Neuronal stem cell (in vitro differentiated cells): ENCODE data around the gene LYZL6.
A peak's percentile ranks its signal among the peaks of the same experiment; 100 is the strongest.

Source experiments
- DNase-seq: peaks from one replicate; pipeline ENCODE4 v3.0.0-alpha.2; 2013; ENCODE audit warnings: low spot score
- H2AFZ ChIP-seq: one replicate; pipeline ENCODE4 v1.6.1; 2013; ENCODE audit warnings: mild to moderate bottlenecking, low read length, inconsistent platforms
- H2AK5ac ChIP-seq: 2 replicates; pipeline ENCODE4 v1.6.1; 2013; ENCODE audit warnings: low read depth, mild to moderate bottlenecking, inconsistent platforms, low read length, moderate library complexity, mixed read lengths
- H2BK120ac ChIP-seq: 2 replicates; pipeline ENCODE4 v1.6.1; 2013; ENCODE audit warnings: low read depth, mild to moderate bottlenecking, inconsistent platforms, low read length, moderate library complexity, mixed read lengths
- H2BK12ac ChIP-seq: one replicate; pipeline ENCODE4 v1.6.1; 2013; ENCODE audit warnings: low read length, inconsistent platforms
- H2BK15ac ChIP-seq: 2 replicates; pipeline ENCODE4 v1.6.1; 2013; ENCODE audit warnings: mild to moderate bottlenecking, low read length, inconsistent platforms, mixed read lengths
- H2BK5ac ChIP-seq: one replicate; pipeline ENCODE4 v1.6.1; 2013; ENCODE audit warnings: inconsistent platforms, mild to moderate bottlenecking, low read length, moderate library complexity
- H3K14ac ChIP-seq: one replicate; pipeline ENCODE4 v1.6.1; 2013; ENCODE audit warnings: low read length, inconsistent platforms
- H3K18ac ChIP-seq: 2 replicates; pipeline ENCODE4 v1.6.1; 2013; ENCODE audit warnings: low read length, inconsistent platforms
- H3K23ac ChIP-seq: 2 replicates; pipeline ENCODE4 v1.6.1; 2013; ENCODE audit warnings: low read depth, mild to moderate bottlenecking, mixed read lengths, low read length, inconsistent platforms; ENCODE audit not compliant: poor library complexity
- H3K27ac ChIP-seq: replicated peaks from 3 replicates; pipeline ENCODE4 v1.5.1; 2013; ENCODE audit warnings: low read length, inconsistent platforms
- H3K27me3 ChIP-seq, 3 experiments: 2 replicates each; pipeline ENCODE4 v1.6.1; 2013; ENCODE audit warnings: low read length in 3 of 3, mild to moderate bottlenecking in 2 of 3, inconsistent platforms in 1 of 3, low read depth in 1 of 3, mixed read lengths in 1 of 3, moderate library complexity in 1 of 3; ENCODE audit not compliant: control insufficient read depth in 3 of 3, insufficient read depth in 3 of 3
- H3K36me3 ChIP-seq, 2 donors: replicated peaks in 1 of 2; 2 replicates each; pipeline ENCODE4 v1.6.1; 2013; ENCODE audit warnings: low read length in 2 of 2; ENCODE audit not compliant: control insufficient read depth in 2 of 2, insufficient read depth in 2 of 2
- H3K4ac ChIP-seq: 2 replicates; pipeline ENCODE4 v1.6.1; 2013; ENCODE audit warnings: inconsistent platforms, mild to moderate bottlenecking, low read length, moderate library complexity
- H3K4me1 ChIP-seq, 2 donors: 1 replicate in 1 of 2; 2 replicates in 1 of 2; pipeline ENCODE4 v1.6.1; 2013; ENCODE audit warnings: low read length in 2 of 2, low read depth in 1 of 2; ENCODE audit not compliant: control insufficient read depth in 2 of 2, insufficient read depth in 1 of 2
- H3K4me2 ChIP-seq: one replicate; pipeline ENCODE4 v1.6.1; 2013; ENCODE audit warnings: mild to moderate bottlenecking, low read length, inconsistent platforms; ENCODE audit not compliant: insufficient read depth, poor library complexity, severe bottlenecking
- H3K4me3 ChIP-seq, 2 donors: 2 replicates each; pipeline ENCODE4 v1.5.1; 2013; ENCODE audit warnings: low read length in 2 of 2, mild to moderate bottlenecking in 2 of 2, inconsistent platforms in 1 of 2, moderate library complexity in 1 of 2
- H3K79me1 ChIP-seq: one replicate; pipeline ENCODE4 v1.6.1; 2013; ENCODE audit warnings: low read depth, mild to moderate bottlenecking, inconsistent platforms, low read length, moderate library complexity
- H3K9ac ChIP-seq: one replicate; pipeline ENCODE4 v1.6.1; 2013; ENCODE audit warnings: mild to moderate bottlenecking, low read depth, low read length, inconsistent platforms; ENCODE audit not compliant: poor library complexity
- H3K9me3 ChIP-seq, 2 donors: replicated peaks in 1 of 2; 2 replicates each; pipeline versions ENCODE3 to v1.6.1; 2013; ENCODE audit warnings: low read length in 2 of 2, mild to moderate bottlenecking in 2 of 2, inconsistent platforms in 1 of 2, low read depth in 1 of 2, mixed read lengths in 1 of 2, moderate library complexity in 1 of 2; ENCODE audit not compliant: control insufficient read depth in 2 of 2, insufficient read depth in 1 of 2
- H4K8ac ChIP-seq: one replicate; pipeline ENCODE4 v1.6.1; 2013; ENCODE audit warnings: low read depth, mild to moderate bottlenecking, inconsistent platforms, low read length, moderate library complexity
- H4K91ac ChIP-seq: one replicate; pipeline ENCODE4 v1.6.1; 2013; ENCODE audit warnings: low read length, low read depth, mild to moderate bottlenecking, inconsistent platforms; ENCODE audit not compliant: poor library complexity
- WGBS, 2 donors: extraction: QIAGEN DNeasy Blood & Tissue Kit; methylation state at CpG; one replicate each; pipeline ENCODE4 v1.1.7; 2013; ENCODE audit warnings: missing lambda C conversion rate in 2 of 2, mixed read lengths in 1 of 2; ENCODE audit not compliant: insufficient read length in 2 of 2, insufficient replicate concordance in 1 of 2; ENCODE audit errors: extremely low coverage in 2 of 2; 5-methylcytosine and 5-hydroxymethylcytosine counted together

The LYZL6 gene

DNA sequence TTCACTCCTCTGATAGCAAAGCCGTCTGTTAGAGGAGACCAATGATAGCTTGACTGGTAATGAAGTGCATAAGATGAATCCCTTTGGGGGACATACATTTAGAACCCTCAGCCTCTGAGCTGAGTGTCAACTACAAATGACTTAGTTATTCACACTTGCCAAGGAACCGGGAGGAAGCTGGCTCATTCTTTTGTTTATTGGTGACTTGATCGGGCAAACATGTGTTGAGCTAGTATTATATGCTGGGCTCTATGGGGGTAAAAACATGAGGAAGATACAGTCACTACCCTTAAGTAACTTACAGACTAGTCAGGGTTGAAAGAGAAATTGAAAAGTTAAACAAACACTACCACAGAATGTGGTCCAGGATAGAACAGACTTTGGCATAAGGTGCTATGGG, 34.8 kb upstream of the LYZL6 start:
- Histone ChIP-seq H3K79me1 (no peaks in the 10 kb centered on the region), H2AK5ac (no peak overlapping the region), H3K4ac (no peak overlapping the region), H3K23ac (no peak overlapping the region), H2BK15ac (no peak overlapping the region), H3K18ac (no peak overlapping the region), H3K4me1 (no peaks in the 10 kb centered on the region), H3K27ac (no peak overlapping the region), H2BK120ac (no peak overlapping the region), H3K14ac (no peak overlapping the region), H3K4me3 (no peak overlapping the region), H2AFZ (no peak overlapping the region), H4K8ac (no peak overlapping the region), H3K9me3 (no peaks in the 10 kb centered on the region), H3K27me3 (no peaks in the 10 kb centered on the region), H3K36me3 (no peaks in the 10 kb centered on the region), H2BK12ac (no peak overlapping the region), H3K9ac (no peak overlapping the region), H4K91ac (no peak overlapping the region), H2BK5ac (no peak overlapping the region), H3K4me2 (no peak overlapping the region)
- no peak for DNase-seq
- no CpG with 5 or more reads among the region's 3 CpGs for WGBS, 2 donors

DNA sequence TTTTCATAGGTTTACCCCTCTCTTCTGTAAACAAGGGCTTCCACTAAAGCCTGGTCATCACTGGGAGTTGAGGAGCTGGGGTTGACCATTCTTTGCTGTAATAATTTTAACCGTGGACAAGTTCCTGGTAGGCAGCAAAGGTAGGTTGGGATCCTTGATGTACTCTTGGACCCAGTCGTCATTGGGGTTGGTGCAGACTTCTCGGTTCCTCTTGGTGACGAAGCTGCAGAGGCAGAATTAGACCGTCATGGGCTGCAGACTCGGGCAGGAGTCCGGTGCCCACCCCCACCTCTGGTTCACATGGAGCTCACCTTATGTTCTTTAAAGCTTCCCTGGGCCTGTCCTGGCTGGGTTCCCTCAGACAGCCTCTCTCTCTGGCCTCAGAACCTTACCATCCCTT, 34.0 kb upstream of the LYZL6 start:
- Histone ChIP-seq H2BK12ac (no peak overlapping the region), H3K4ac (no peak overlapping the region), H3K4me3 (no peak overlapping the region), H2BK120ac (no peak overlapping the region), H3K23ac (no peak overlapping the region), H3K9me3 (no peaks in the 10 kb centered on the region), H2AK5ac (no peak overlapping the region), H2BK5ac (no peak overlapping the region), H3K79me1 (no peaks in the 10 kb centered on the region), H3K9ac (no peak overlapping the region), H3K14ac (no peak overlapping the region), H2BK15ac (no peak overlapping the region), H3K36me3 (no peaks in the 10 kb centered on the region), H3K27me3 (no peaks in the 10 kb centered on the region), H4K8ac (no peak overlapping the region), H3K27ac (no peak overlapping the region), H4K91ac (no peak overlapping the region), H3K4me1 (no peaks in the 10 kb centered on the region), H2AFZ (no peak overlapping the region), H3K4me2 (no peak overlapping the region), H3K18ac (no peak overlapping the region)
- WGBS, 2 donors, result no CpG with 5 or more reads among the region's 7 CpGs
- no peak for DNase-seq

DNA sequence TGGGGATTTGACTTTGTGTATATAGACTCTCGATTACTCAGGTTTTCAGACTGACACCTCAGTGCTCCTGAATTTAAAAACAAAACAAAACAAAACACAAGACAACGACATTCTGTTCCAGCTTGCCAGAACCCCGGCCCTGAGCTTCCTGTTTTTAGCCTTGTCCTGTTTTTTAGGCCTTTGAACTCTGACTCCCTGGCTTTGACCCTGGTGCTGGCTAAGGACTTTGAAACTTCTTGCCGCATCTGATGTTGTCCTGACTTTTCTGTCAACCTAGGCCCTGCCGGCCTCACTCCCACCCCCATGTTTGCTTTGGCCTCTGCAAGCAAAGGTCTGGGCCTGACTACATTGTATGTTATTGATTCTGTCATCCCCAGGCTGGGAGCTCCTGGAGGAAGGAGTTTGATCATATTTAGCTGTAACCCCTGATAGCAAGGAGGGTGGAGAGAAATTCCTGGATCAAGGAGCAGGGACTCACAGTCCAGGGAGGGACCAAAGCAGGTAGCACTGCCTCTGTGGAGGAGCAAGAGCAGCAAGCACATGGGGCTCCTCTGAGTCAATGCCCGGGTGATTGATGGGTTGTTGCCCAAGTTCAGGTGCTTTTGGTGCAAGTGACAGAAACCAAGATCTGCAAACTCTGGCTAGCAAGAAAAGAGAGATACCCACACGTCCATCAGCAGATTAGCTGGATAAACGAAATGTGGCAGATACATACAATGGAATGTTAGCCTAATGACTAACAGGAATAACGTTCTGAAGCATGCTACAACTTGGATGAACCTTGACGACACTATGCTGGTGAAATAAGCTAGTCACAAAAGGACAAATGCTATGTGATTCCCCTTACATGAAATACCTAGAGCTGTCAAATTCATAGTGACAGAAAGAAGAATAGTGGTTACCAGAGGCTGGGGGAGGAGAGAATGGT, 30.1 kb upstream of the LYZL6 start:
- Histone ChIP-seq H3K18ac (no peak overlapping the region), H3K4me3 (no peak overlapping the region), H3K36me3 (no peaks in the 10 kb centered on the region), H3K14ac (no peak overlapping the region), H2BK120ac (no peak overlapping the region), H3K4me1 (no peaks in the 10 kb centered on the region), H3K9me3 (no peaks in the 10 kb centered on the region), H2BK12ac (no peak overlapping the region), H3K4me2 (no peak overlapping the region), H3K23ac (no peak overlapping the region), H3K9ac (no peak overlapping the region), H3K79me1 (no peaks in the 10 kb centered on the region), H3K27ac (no peak overlapping the region), H2BK5ac (no peak overlapping the region), H3K4ac (no peak overlapping the region), H4K8ac (no peak overlapping the region), H3K27me3 (no peaks in the 10 kb centered on the region), H4K91ac (no peak overlapping the region), H2BK15ac (no peak overlapping the region), H2AK5ac (no peak overlapping the region), H2AFZ (peak overlapping the region; percentile 30)
- DNase-seq, result no peak
- no CpG with 5 or more reads among the region's 10 CpGs for WGBS, 2 donors

DNA sequence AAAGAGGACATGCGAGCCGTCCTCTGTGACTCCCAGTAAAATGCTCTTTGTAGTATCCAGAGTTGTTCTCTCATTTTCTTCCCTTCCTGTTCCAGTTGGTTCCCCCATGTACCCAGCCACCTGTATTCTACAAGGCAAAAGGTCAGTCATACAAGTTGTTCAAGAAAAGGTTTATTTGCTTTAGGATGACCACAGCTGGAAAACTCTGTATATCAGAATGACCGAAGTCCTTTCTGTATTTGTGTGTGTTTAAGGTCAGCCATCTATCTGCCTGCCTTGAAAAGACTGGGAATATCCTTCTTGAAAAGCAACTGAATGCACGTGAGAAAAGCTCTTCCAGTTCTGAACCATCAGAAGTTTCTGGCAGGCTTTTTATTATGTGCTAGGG, 29.4 kb upstream of the LYZL6 start:
- no peak overlapping the region for H3K4me2 ChIP-seq
- H3K27me3 ChIP-seq, result no peaks in the 10 kb centered on the region
- no peak overlapping the region for H3K23ac ChIP-seq
- no CpG with 5 or more reads among the region's 4 CpGs for WGBS, 2 donors
- H2AK5ac ChIP-seq, result no peak overlapping the region
- no peaks in the 10 kb centered on the region for H3K9me3 ChIP-seq
- no peaks in the 10 kb centered on the region for H3K4me1 ChIP-seq
- H3K14ac ChIP-seq, result no peak overlapping the region
- H2BK15ac ChIP-seq, result no peak overlapping the region
- H2AFZ ChIP-seq, result no peak overlapping the region
- H3K79me1 ChIP-seq, result no peaks in the 10 kb centered on the region
- no peak overlapping the region for H4K8ac ChIP-seq
- H3K36me3 ChIP-seq, result no peaks in the 10 kb centered on the region
- DNase-seq, result no peak
- H4K91ac ChIP-seq, result no peak overlapping the region
- no peak overlapping the region for H3K27ac ChIP-seq
- H3K18ac ChIP-seq, result no peak overlapping the region
- H3K9ac ChIP-seq, result no peak overlapping the region
- H3K4me3 ChIP-seq, result no peak overlapping the region
- H2BK12ac ChIP-seq, result no peak overlapping the region
- H3K4ac ChIP-seq, result no peak overlapping the region
- H2BK120ac ChIP-seq, result no peak overlapping the region
- no peak overlapping the region for H2BK5ac ChIP-seq
